Esophagus squamous epithelium (tissue), 5 donors: ENCODE data around the gene SDK2. TPM values are rescaled to one million over a fixed set of nuclear protein-coding genes. Genes with fewer than 3 reads are reported as not detected.

Experiments
- DNase-seq: peaks from one replicate; lab custom pipeline; 2025; lab: John Stamatoyannopoulos, UW
- H3K27ac ChIP-seq, 4 donors: fragments of 200-600 bp; sonication (generic); one replicate each; pipeline ENCODE4 v1.5.1; 2016 to 2019; ENCODE audit warnings: mild to moderate bottlenecking in 1 of 4
- H3K27me3 ChIP-seq, 4 donors: fragments of 200-600 bp; sonication (generic); 1 replicate in 3 of 4; 2 replicates in 1 of 4; pipeline versions ENCODE4 v1.5.1 to v1.6.0; 2017 to 2021; ENCODE audit warnings: antibody characterized with exemption in 1 of 4
- H3K36me3 ChIP-seq, 3 donors: fragments of 200-600 bp; sonication (generic); one replicate each; pipeline ENCODE4 v1.5.1; 2016 to 2019
- H3K4me1 ChIP-seq, 3 donors: fragments of 200-600 bp; sonication (generic); one replicate each; pipeline ENCODE4 v1.5.1; 2017 to 2019
- H3K4me3 ChIP-seq, 4 donors: fragments of 200-600 bp; sonication (generic); 1 replicate in 3 of 4; 2 replicates in 1 of 4; pipeline ENCODE4 v1.5.1; 2016 to 2019; ENCODE audit warnings: mild to moderate bottlenecking in 2 of 4, moderate library complexity in 1 of 4
- H3K9me3 ChIP-seq, 3 donors: fragments of 200-600 bp; sonication (generic); one replicate each; pipeline ENCODE4 v1.5.1; 2016 to 2019
- POLR2A ChIP-seq, 4 donors: fragments of 450-650 bp; IDR thresholded peaks; one replicate each; pipeline ENCODE4 v1.6.1; 2017; ENCODE audit warnings: antibody characterized with exemption in 4 of 4, mild to moderate bottlenecking in 4 of 4, moderate library complexity in 3 of 4
- WGBS, 2 donors: methylation state at CpG; one replicate each; pipeline ENCODE4 v1.1.5; 2018; 5-methylcytosine and 5-hydroxymethylcytosine counted together
- intact Hi-C: fragments of 100-400 bp; cut with DNase I; formaldehyde crosslinking; loops from one replicate; pipeline ENCODE4 v1.15.0; 2022
- total RNA-seq, 4 donors: library from RNA; depleted of rRNA; stranded (reverse); fragments of >200 nt; gene quantifications; one replicate each; pipeline ENCODE4 v1.1.0, GENCODE V29; 2016
- TF ChIP-seq, protein P1 (sequence below), 6 experiments: fragments of 450-650 bp in 4 of 6; fragments of 200-600 bp in 2 of 6; sonication (generic) in 2 of 6; IDR thresholded peaks; one replicate each; pipeline ENCODE4 v1.5.1; 2016 to 2019; ENCODE audit warnings: antibody characterized with exemption in 6 of 6, mild to moderate bottlenecking in 4 of 6, moderate library complexity in 4 of 6
- donor health status: DM: yes; HTN: yes; CAD: no.

The SDK2 gene
- total RNA-seq, 4 donors from 2014 or later, result 1.7 to 5.5 (median 2.4) TPM

DNA sequence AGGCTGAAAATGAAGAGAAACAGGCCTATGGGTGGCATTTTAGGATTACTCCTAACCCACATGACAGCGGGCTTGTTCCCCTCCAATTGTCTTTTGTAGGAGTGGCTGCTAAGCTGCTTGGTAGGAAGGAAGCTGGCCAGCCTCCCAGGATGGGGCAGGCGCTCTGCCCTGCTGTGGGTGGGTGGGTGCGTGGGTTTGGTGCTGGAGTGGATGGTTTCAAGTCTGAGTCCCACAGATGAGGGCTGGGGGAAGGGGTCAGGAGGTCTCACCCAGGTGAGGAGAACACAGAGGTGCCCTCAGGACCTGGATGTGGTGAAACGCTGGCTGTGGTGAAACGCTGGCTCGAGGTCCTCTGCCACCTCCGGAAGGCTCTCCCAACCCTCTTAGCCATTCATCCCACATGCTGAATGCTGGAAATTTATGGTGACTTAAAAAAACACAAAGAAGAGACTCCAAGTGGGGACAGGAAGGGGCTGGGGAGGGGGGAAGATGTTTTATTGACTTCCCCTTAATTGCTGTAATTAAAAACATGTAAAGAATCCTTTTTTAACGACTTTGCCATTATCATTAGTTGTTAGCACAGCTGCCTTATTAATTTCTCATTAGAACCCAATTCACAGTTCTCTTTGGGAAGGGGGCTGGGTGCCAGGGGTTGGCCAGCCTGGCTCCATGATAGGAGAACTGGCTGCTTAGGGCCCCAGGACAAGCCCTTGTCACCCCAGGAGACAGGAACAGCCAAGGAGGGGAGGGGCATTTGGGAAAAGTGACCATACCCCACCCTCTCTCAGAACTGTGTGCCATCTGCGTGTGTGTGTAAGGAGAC lies 178.9 kb downstream of the SDK2 start:
- WGBS, 2 donors, result 44 to 49% methylated on average over 5 to 6 of the region's 9 CpGs
- H3K4me3 ChIP-seq, result no peak overlapping the region
- H3K9me3 ChIP-seq, result no peaks in the 10 kb centered on the region
- no peak for TF ChIP-seq POLR2A (IDR thresholded peaks at IDR 0.05)
- TF ChIP-seq, protein P1, sequence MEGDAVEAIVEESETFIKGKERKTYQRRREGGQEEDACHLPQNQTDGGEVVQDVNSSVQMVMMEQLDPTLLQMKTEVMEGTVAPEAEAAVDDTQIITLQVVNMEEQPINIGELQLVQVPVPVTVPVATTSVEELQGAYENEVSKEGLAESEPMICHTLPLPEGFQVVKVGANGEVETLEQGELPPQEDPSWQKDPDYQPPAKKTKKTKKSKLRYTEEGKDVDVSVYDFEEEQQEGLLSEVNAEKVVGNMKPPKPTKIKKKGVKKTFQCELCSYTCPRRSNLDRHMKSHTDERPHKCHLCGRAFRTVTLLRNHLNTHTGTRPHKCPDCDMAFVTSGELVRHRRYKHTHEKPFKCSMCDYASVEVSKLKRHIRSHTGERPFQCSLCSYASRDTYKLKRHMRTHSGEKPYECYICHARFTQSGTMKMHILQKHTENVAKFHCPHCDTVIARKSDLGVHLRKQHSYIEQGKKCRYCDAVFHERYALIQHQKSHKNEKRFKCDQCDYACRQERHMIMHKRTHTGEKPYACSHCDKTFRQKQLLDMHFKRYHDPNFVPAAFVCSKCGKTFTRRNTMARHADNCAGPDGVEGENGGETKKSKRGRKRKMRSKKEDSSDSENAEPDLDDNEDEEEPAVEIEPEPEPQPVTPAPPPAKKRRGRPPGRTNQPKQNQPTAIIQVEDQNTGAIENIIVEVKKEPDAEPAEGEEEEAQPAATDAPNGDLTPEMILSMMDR (IDR thresholded peaks at IDR 0.05), result no peak
- H3K27me3 ChIP-seq, result no peaks in the 10 kb centered on the region
- H3K4me1 ChIP-seq, result peaks cover 0 to 16% (median 0%) of the 10 kb centered on the region in 3 donors
- intact Hi-C loops, result no loop called here
- no peak for DNase-seq
- no peaks in the 10 kb centered on the region for H3K36me3 ChIP-seq
- no peak overlapping the region for H3K27ac ChIP-seq

DNA sequence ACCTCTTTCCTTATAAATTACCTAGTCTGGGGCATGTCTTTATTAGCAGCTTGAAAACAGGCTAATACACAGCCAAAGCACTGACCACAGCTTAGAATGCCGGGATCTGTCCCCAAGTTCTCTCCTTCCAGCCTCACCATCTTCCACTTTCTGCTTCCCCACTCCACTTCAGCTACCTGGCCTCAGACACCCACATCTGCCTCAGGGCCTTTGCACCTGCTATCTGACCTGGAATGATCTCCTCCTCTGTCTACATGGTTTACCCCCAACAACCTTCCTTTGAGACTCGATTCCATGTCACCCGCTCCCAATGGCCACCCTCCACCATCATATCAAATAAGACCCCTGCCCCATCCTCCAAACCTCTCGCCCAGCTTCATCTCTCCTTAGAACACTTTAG lies 179.8 kb downstream of the SDK2 start:
- TF ChIP-seq, protein P1 (IDR thresholded peaks at IDR 0.05), result no peak
- no peak for TF ChIP-seq POLR2A (IDR thresholded peaks at IDR 0.05)
- no peak overlapping the region for H3K4me3 ChIP-seq
- intact Hi-C loops, result no loop called here

DNA sequence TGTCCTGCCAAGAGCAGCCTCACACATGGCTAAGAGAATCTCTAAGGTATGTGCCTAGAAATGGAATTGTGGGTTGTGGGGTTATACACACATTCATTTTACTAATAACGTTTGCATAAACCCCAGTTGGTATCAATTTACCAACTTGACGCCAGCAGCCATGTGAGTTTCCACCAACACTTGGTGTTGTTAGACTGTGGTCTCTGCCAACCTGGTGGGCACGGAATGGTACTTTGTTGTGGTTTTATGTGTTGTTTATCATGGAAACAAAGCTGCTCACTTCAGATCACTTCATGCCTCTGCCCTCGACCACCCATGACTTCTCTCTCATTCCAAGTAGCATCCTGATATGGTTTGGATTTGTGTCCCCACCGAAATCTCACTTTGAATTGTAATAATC lies 180.4 kb downstream of the SDK2 start:
- H3K4me1 ChIP-seq, result peaks cover 0 to 16% (median 0%) of the 10 kb centered on the region in 3 donors
- H3K4me3 ChIP-seq, result no peak overlapping the region
- H3K9me3 ChIP-seq, result peaks cover 0 to 4% (median 0%) of the 10 kb centered on the region in 3 donors
- no peak overlapping the region for H3K27ac ChIP-seq
- H3K27me3 ChIP-seq, result no peaks in the 10 kb centered on the region
- no peaks in the 10 kb centered on the region for H3K36me3 ChIP-seq
- no peak for TF ChIP-seq POLR2A (IDR thresholded peaks at IDR 0.05)
- TF ChIP-seq, protein P1 (IDR thresholded peaks at IDR 0.05), result no peak
- intact Hi-C loops, result no loop called here
- DNase-seq, result no peak
- WGBS, 2 donors, result 38 to 57% methylated on average over 5 of the region's 5 CpGs

More for the DNA sequence above, 179.8 kb downstream of the SDK2 start:
- H3K4me1 ChIP-seq, result peaks cover 0 to 16% (median 0%) of the 10 kb centered on the region in 3 donors
- no peak for DNase-seq
- no peaks in the 10 kb centered on the region for H3K36me3 ChIP-seq
- no peak overlapping the region for H3K27ac ChIP-seq
- no peaks in the 10 kb centered on the region for H3K27me3 ChIP-seq
- H3K9me3 ChIP-seq, result peaks cover 0 to 4% (median 0%) of the 10 kb centered on the region in 3 donors
- 86 to 95% methylated on average over 4 of the region's 4 CpGs for WGBS, 2 donors

DNA sequence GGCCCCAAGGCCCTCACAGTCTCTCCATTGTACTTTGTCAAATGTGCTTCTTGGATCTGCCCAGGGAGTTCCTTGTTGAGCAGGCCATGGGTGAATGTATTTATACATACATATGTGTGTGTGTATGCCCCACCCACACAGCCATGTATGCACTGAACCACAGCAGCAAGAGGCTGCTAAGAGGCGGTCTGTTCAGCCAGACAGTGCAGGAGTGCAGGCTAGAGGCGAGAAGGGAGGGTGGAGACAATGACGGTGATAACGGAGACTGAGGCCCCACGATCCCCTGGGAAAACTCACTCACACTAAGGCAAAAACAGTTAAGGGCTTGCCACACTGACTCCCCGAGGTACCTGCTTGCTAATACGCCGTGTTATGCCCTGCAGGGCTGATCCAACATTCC lies 181.4 kb downstream of the SDK2 start:
- no peak overlapping the region for H3K4me3 ChIP-seq
- no peak for DNase-seq
- peaks cover 0 to 16% (median 0%) of the 10 kb centered on the region in 3 donors for H3K4me1 ChIP-seq
- no peak for TF ChIP-seq POLR2A (IDR thresholded peaks at IDR 0.05)
- TF ChIP-seq, protein P1 (IDR thresholded peaks at IDR 0.05), result no peak
- 42 to 46% methylated on average over 8 of the region's 8 CpGs for WGBS, 2 donors
- no peaks in the 10 kb centered on the region for H3K36me3 ChIP-seq
- H3K9me3 ChIP-seq, result peaks cover 0 to 4% (median 0%) of the 10 kb centered on the region in 3 donors
- intact Hi-C loops, result no loop called here
- no peak overlapping the region for H3K27ac ChIP-seq
- H3K27me3 ChIP-seq, result no peaks in the 10 kb centered on the region

DNA sequence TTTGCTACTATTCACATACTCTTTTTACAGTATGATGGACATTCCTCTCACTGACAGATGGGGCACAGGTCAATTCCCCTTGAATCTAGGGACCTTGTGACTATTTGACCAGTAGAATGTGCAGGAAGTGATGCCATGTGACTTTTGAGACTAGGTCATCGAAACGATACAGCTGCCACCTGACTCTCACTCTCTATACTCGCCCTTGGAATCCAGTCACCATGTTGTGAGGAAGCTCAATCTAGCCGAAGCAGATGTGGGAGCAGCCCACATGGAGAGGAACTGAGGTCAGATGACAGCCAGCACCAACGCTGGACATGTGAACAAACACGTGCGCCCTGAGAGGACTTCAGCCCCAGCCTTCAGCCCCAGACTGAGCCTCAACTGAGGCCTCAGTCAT lies 184.3 kb downstream of the SDK2 start:
- DNase-seq, result no peak
- H3K27me3 ChIP-seq, result peaks cover 0 to 11% (median 0%) of the 10 kb centered on the region in 4 donors
- H3K9me3 ChIP-seq, result peaks cover 0 to 4% (median 0%) of the 10 kb centered on the region in 3 donors
- peaks cover 0 to 22% (median 0%) of the 10 kb centered on the region in 3 donors for H3K4me1 ChIP-seq
- TF ChIP-seq, protein P1 (IDR thresholded peaks at IDR 0.05), result no peak
- TF ChIP-seq POLR2A (IDR thresholded peaks at IDR 0.05), result no peak
- no peaks in the 10 kb centered on the region for H3K36me3 ChIP-seq
- intact Hi-C loops, result no loop called here
- no peak overlapping the region for H3K4me3 ChIP-seq
- H3K27ac ChIP-seq, result no peak overlapping the region
- 52 to 81% methylated on average over 3 to 7 of the region's 7 CpGs for WGBS, 2 donors
